ENCODE results near the gene BRME1.
"Not testable (repeated sequence)": the region's sequence is repeated elsewhere in the genome, so short reads cannot be mapped to it uniquely, and the experiment has no call there.

Gene BRME1

DNA sequence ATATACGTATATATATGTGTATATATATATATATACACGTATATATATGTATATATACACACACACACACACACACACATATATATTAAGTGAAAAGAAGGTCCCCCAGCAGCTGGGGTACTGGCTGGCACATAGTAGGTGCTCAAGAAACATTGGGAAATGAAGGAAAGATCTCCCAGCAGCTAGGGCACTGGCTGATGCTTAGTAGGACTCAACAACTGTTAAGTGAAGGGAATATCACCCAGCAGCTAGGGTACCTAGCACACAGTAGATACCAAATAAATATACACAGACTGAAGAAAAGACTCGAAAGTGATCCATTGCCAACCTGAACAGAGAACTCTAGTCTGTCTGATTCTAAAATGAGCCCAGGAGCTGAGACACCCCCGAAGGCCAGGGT, 20.1 kb upstream of the BRME1 start:
- DNase-seq, result no peak

DNA sequence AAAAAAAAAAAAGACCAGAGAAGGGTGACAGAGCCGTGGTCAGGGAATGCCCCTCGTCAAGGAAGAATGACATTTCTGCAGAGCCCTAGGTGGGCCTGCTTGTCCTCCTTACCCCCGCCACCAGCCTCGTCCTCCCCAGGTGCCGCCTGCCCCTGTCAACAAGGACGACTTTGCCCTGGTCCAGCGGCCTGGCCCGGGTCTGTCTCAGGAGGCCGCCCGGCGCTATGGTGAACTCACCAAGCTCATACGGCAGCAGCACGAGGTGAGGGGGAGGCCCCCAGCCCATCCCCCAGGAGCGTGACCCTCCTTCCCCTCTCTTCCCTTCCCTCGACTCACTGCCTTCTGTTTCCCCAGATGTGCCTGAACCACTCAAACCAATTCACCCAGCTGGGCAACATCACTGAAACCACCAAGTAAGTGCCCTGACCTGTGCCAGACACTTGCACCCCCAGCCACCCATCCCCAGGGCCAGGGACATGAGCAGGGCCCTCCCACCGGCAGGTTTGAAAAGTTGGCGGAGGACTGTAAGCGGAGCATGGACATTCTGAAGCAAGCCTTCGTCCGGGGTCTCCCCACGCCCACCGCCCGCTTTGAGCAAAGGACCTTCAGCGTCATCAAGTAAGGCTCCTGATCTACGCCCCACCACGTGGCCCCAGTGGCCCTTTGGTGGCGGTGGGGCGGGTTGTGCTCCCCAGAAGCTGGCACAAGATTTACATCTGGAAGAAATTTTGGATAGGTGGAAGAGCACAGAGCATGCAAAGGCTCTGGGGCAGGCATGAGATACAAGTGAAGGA, 17.5 kb upstream of the BRME1 start:
- no peak for DNase-seq

DNA sequence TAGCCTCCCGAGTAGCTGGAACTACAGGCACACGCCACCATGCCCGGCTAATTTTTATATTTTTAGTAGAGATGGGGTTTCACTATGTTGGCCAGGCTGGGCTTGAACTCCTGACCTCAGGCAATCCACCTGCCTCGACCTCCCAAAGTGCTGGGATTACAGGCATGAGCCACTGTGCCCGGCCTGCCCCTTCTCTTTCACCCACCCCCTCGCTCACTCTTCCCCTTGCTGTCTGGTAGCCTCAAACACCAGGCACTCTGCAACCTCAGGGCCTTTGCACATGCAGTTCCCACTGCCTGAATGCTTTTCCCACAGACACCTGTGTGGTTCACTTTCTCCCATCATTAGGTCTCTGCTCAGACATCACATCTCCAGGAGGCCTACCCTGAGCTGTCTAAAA, 16.2 kb upstream of the BRME1 start:
- not testable (repeated sequence) for DNase-seq

DNA sequence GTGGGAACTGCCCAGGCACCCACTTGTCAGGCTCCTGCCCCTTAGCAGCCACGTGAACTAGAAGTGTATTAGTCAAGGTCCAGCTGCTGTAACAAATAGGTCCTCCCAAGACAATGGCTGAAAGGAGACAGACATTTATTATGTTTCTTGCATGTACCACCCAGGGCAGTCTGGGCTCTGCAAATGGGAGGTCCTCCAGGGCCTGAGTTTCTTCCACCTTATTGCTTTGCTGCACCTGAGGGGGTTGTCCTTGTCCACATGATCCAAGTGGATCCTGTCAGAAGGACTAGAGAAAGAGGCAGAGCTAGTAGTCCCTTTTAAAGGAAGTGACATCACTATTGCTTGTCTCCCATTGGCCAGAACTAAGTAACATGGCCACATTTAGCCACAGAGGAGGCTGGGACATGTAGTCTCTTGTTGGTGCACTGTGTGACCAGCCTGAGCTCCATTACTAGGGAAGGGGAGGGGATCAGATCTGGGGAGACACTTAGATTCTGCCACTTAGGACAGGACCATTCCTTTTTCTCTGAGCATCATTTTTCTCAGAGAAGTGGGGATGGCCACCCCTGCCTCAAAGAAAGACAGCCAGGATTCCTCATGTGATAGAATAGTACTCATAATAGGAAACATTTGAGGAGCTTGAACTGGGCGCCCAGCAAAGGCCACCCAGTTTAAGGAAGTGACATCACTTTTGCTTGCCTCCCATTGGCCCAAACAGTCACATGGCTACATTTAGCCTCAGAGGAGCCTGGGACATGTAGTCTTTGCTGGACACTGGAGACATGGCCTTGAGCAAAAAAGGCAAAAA, 15.2 kb upstream of the BRME1 start:
- DNase-seq, result no peak

- no peak for DNase-seq
These were observed 14.6 kb upstream of the BRME1 start for GRCh38 chr19:13920524-13920923.

- DNase-seq, result no peak
These were observed 13.0 kb upstream of the BRME1 start for GRCh38 chr19:13918726-13919411.

GRCh38 chr19:13917888-13918406, 12.0 kb upstream of the BRME1 start:
- DNase-seq, result no peak

- DNase-seq, result no peak
These were observed 8.9 kb upstream of the BRME1 start for GRCh38 chr19:13914777-13915176.

- DNase-seq, result no peak
These were observed 7.4 kb upstream of the BRME1 start for GRCh38 chr19:13913352-13913751.

DNA sequence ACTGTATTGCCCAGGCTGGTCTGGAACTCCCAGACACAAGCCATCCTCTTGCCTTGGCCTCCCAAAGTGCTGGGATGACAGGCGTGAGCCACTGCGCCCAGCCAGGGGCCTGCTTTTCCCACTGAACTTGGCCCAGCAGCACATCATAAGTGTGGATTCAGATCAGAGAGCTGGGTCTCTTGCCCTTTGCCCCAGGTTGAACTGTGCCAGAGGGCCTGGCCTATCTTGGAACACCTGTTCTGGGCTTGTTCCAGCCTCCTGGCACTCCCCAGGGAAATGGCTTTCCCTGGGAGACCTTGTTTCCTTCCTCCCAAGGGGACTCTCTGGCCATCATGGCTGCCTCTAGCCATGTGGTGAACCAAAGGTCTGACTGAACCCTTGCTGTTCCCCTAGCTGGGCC, 3.5 kb upstream of the BRME1 start:
- no peak for DNase-seq

- no peak for DNase-seq
These were observed 2.8 kb upstream of the BRME1 start for GRCh38 chr19:13908674-13909073.

DNA sequence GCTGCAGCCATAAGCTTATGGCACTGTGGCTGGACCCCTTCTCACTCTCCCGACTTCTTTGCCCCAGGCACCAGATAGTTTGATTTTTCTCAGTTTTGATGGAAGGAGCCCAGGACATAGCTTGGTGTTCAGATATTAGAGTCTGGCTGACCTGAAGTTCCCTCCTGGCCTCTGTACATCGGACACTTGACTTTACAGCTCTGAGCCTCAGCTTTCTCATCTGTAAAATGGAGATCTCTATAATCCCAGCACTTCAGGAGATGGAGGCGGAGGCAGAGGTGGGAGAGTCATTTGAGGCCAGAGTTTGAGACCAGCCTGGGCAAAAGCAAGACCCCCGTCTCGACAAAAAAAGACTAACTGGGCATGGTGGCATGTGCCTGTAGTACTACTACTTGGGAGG, 993 bp upstream of the BRME1 start:
- DNase-seq, result no peak

GRCh38 chr19:13906521-13906904, 596 bp upstream of the BRME1 start:
- no peak for DNase-seq

DNA sequence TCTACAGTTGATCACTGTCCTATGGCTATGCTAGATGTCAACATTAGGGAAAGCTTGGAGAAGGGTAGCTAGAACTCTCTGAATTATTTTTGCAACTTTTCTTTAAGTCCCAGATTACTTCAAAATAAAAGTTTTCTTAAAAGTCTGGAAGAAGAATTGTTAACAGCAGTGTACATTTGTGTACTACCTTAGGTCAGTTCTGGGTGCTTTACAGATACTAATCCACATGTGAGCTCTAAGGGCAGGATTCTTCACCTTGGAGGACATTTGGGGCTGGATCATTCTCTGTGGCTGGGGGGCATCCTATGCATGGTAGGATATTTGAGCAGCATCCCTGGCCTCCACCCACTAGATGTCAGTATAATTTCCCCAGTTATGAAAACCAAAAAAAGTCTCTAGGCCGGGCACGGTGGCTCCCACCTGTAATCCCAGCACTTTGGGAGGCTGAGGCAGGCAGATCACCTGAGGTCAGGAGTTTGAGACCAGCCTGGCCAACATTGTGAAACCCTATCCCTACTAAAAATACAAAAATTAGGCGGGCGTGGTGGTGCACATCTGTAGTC, 2.8 kb downstream of the BRME1 start:
- DNase-seq, result no peak

DNA sequence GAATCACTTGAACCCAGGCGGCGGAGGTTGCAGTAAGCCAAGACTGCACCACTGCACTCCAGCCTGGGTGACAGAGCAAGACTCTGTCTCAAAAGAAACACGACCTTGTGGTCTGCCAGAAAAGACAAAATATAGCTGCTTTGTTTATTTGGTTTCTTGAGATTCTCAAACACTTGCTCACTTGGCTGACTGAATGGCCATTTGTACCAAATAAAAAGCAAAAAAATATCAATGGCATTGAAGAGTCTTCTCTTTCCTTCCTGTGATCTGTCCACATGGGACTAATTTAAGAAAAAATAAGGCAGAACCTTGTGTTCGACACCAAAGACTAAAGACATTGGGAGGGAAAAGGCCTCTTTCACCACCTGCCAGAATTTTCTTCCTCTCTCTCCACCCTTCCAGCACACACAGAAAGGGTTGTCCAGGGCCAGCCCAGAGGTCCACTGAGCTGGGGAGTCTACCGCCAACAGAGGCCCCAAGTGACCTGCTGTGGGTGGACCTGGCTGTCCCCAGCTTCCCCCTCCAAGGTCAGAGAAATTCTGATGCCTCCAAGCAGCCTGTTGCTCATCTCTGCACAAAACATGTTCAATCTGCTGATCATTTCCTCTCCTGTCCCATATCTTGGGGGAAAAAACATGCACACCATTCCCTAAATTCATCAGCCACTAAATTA, 5.9 kb downstream of the BRME1 start:
- DNase-seq, result no peak

- DNase-seq, result no peak
These were observed 6.5 kb downstream of the BRME1 start for GRCh38 chr19:13899393-13899792.

GRCh38 chr19:13896227-13896626, 9.7 kb downstream of the BRME1 start:
- DNase-seq, result no peak

DNA sequence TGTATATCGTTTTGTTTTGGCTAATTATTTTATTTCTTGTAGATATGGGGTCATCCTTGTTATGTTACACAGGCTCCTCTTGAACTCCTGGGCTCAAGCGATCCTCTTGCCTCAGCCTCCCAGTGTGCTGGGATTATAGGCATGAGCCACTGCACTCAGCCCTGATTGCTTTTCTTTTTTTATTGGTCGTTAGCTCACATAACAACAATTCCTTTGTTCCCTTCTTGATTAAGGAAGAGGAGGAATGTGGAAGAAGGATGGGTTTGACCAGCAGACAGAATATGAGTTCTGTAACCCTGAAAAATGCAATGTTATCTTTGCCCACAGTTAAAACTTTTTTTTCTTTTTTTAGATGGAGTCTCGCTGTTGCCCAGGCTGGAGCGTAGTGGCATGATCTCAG, 11.4 kb downstream of the BRME1 start:
- no peak for DNase-seq

- no peak for DNase-seq
These were observed 13.0 kb downstream of the BRME1 start for GRCh38 chr19:13892870-13893269.

- no peak for DNase-seq
These were observed 15.8 kb downstream of the BRME1 start for GRCh38 chr19:13890136-13890535.

DNA sequence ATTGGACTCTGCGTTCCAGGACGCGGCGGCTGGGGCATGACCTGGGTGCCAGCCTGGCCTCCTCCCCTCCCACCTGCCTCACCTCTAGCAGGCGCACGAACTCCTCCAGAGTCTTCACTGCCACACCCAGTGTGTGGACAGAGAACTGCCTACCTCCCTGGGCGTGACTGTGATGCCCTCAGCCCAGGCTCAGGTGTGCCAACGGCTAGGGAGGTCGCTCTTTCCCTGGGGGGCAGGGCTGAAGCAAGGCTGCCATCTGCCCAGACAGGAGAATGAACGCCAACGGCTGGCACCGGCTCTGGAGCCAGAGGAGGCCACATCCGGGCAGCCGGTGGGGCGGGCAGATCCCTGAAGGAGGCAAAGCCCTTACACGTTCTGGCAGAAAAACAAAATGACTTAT, 17.6 kb downstream of the BRME1 start:
- DNase-seq, result no peak

GRCh38 chr19:13887517-13887916, 18.4 kb downstream of the BRME1 start:
- DNase-seq, result no peak

- no peak for DNase-seq
These were observed 18.9 kb downstream of the BRME1 start for GRCh38 chr19:13887018-13887436.
